Liver (tissue), 9 donors: ENCODE measurements around the gene CNPY3. TPM values are rescaled to one million over a fixed set of nuclear protein-coding genes. Genes with fewer than 3 reads are reported as not detected.

Source experiments
- DNase-seq: peaks from one replicate; pipeline ENCODE4 v3.0.0-alpha.2; 2017; ENCODE audit warnings: low spot score
- H3K27ac ChIP-seq, 2 donors: one replicate each; pipeline ENCODE4 v1.7.0; 2013; ENCODE audit warnings: inconsistent platforms in 2 of 2, low read length in 2 of 2, control low read depth in 1 of 2, low read depth in 1 of 2, mild to moderate bottlenecking in 1 of 2
- H3K27me3 ChIP-seq, 4 donors: one replicate each; pipeline versions ENCODE4 v1.6.1 to v1.7.0; 2013; ENCODE audit warnings: low read length in 3 of 4, inconsistent platforms in 1 of 4, mild to moderate bottlenecking in 1 of 4, moderate library complexity in 1 of 4; ENCODE audit not compliant: control insufficient read depth in 4 of 4, insufficient read depth in 4 of 4
- H3K36me3 ChIP-seq, 4 donors: one replicate each; pipeline versions ENCODE4 v1.6.1 to v1.7.0; 2013; ENCODE audit warnings: low read length in 3 of 4, mild to moderate bottlenecking in 3 of 4, low read depth in 1 of 4, moderate library complexity in 1 of 4; ENCODE audit not compliant: control insufficient read depth in 4 of 4, insufficient read depth in 3 of 4
- H3K4me1 ChIP-seq, 4 donors: one replicate each; pipeline versions ENCODE4 v1.6.1 to v1.7.0; 2013; ENCODE audit warnings: low read length in 3 of 4, mild to moderate bottlenecking in 3 of 4, moderate library complexity in 1 of 4; ENCODE audit not compliant: control insufficient read depth in 4 of 4, insufficient read depth in 4 of 4
- H3K4me3 ChIP-seq, 3 donors: one replicate each; pipeline versions ENCODE4 v1.6.1 to v1.7.0; 2013; ENCODE audit warnings: low read length in 3 of 3, control low read depth in 1 of 3, low read depth in 1 of 3, mild to moderate bottlenecking in 1 of 3
- H3K9ac ChIP-seq, 2 donors: one replicate each; pipeline ENCODE4 v1.7.0; 2013; ENCODE audit warnings: low read length in 2 of 2, mild to moderate bottlenecking in 2 of 2, moderate library complexity in 2 of 2, control low read depth in 1 of 2, low read depth in 1 of 2
- H3K9me3 ChIP-seq, 4 donors: one replicate each; pipeline versions ENCODE4 v1.6.1 to v1.7.0; 2013; ENCODE audit warnings: low read length in 3 of 4; ENCODE audit not compliant: control insufficient read depth in 4 of 4
- EGR1 ChIP-seq, 2 donors: IDR thresholded peaks; 2 replicates each; pipeline ENCODE4 v1.6.1; 2016 to 2018; ENCODE audit warnings: antibody characterized with exemption in 2 of 2, low read depth in 2 of 2
- FOXA1 ChIP-seq: IDR thresholded peaks from 2 replicates; pipeline ENCODE4 v1.6.1; 2016; ENCODE audit warnings: antibody characterized with exemption
- FOXA2 ChIP-seq: IDR thresholded peaks from 2 replicates; pipeline ENCODE4 v1.6.1; 2016; ENCODE audit warnings: antibody characterized with exemption
- GABPA ChIP-seq, 2 donors: IDR thresholded peaks in 1 of 2; conservative IDR thresholded peaks in 1 of 2; 2 replicates each; pipeline ENCODE4 v1.6.1; 2016; ENCODE audit warnings: antibody characterized with exemption in 2 of 2, mild to moderate bottlenecking in 1 of 2, moderate library complexity in 1 of 2
- HNF4A ChIP-seq, 2 donors: conservative IDR thresholded peaks; 2 replicates each; pipeline ENCODE4 v1.6.1; 2016; ENCODE audit warnings: antibody characterized with exemption in 2 of 2, mild to moderate bottlenecking in 2 of 2
- HNF4G ChIP-seq: IDR thresholded peaks from 2 replicates; pipeline ENCODE4 v1.6.1; 2016; ENCODE audit warnings: antibody characterized with exemption
- JUND ChIP-seq, 2 donors: IDR thresholded peaks; 2 replicates each; pipeline ENCODE4 v1.6.1; 2016; ENCODE audit warnings: antibody characterized with exemption in 2 of 2
- NR2F2 ChIP-seq: IDR thresholded peaks from 2 replicates; pipeline ENCODE4 v1.6.1; 2016; ENCODE audit warnings: antibody characterized with exemption
- RAD21 ChIP-seq, 2 donors: IDR thresholded peaks; 2 replicates each; pipeline ENCODE4 v1.6.1; 2016; ENCODE audit warnings: antibody characterized with exemption in 2 of 2, mild to moderate bottlenecking in 2 of 2
- SP1 ChIP-seq: IDR thresholded peaks from 2 replicates; pipeline ENCODE4 v1.6.1; 2018; ENCODE audit warnings: antibody characterized with exemption, mild to moderate bottlenecking
- YY1 ChIP-seq: IDR thresholded peaks from 2 replicates; pipeline ENCODE4 v1.6.1; 2016; ENCODE audit warnings: antibody characterized with exemption, mild to moderate bottlenecking
- WGBS: extraction: QIAGEN DNeasy Blood & Tissue Kit; methylation state at CpG from one replicate; pipeline ENCODE4 v1.1.7; 2013; 5-methylcytosine and 5-hydroxymethylcytosine counted together
- polyA plus RNA-seq, 2 donors: library from polyadenylated mRNA; stranded (reverse) in 1 of 2; unstranded in 1 of 2; fragments of 200-250 nt in 1 of 2; fragments of >200 nt in 1 of 2; fragmentation: Nextera tagmentation in 1 of 2; extraction: Ambion mirVana in 1 of 2; gene quantifications; one replicate each; pipeline versions ENCODE4 v1.2.1 to v1.2.3, GENCODE V29; 2013 to 2015
- total RNA-seq, 2 donors: library from RNA; depleted of rRNA; stranded (reverse); fragments of >200 nt; gene quantifications; one replicate each; pipeline ENCODE4 v1.2.3, GENCODE V29; 2014
- TF ChIP-seq, protein P1 (sequence below): IDR thresholded peaks from 2 replicates; pipeline ENCODE4 v1.6.1; 2016; ENCODE audit warnings: antibody characterized with exemption
- TF ChIP-seq, protein P2 (sequence below): IDR thresholded peaks from 2 replicates; pipeline ENCODE4 v1.6.1; 2016; ENCODE audit warnings: antibody characterized with exemption
- TF ChIP-seq, protein P3 (sequence below): IDR thresholded peaks from 2 replicates; pipeline ENCODE4 v1.6.1; 2016; ENCODE audit warnings: antibody characterized with exemption, mild to moderate bottlenecking
- TF ChIP-seq, protein P4 (sequence below): IDR thresholded peaks from 2 replicates; pipeline ENCODE4 v1.6.1; 2016; ENCODE audit warnings: antibody characterized with exemption
- donor health status: healthy.
- donor health status: healthy.
- donor health status: healthy.
- donor health status: healthy.
- donor health status: healthy.

CNPY3 gene
- total and polyA plus RNA-seq, 4 donors = 17.2 to 41.0 (median 27.2) TPM

DNA sequence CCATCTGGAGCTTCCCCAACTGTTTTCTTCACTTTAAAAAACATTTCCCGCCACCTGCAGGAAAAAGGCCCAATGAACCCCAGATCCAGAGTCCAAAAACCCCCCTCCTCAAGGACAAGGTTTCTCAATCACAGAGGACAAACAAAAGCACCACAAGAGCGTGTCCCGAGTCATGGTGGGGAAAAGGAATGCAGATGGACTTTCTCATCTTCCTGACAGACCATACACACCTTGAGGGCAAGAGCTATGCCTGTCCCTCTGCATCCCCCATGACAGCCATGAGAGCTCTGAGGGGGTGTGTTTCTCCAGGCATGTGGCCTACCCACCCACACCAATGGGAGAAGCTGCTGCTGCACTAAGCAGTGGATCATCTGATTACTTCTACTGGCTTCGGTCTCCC, 40.7 kb downstream of the CNPY3 start:
- Histone ChIP-seq H3K9ac (no peak overlapping the region), H3K4me3 (no peak overlapping the region), H3K36me3 (peaks cover 4 to 25% (median 16%) of the 10 kb centered on the region in 4 donors), H3K27ac (no peak overlapping the region), H3K4me1 (peaks cover 0 to 9% (median 1%) of the 10 kb centered on the region in 4 donors), H3K9me3 (no peaks in the 10 kb centered on the region), H3K27me3 (no peaks in the 10 kb centered on the region)
- WGBS = 71% methylated on average over 4 of the region's 4 CpGs
- no peak for DNase-seq
- TF ChIP-seq YY1 = no peak
- peak; percentile 33 for TF ChIP-seq HNF4G
- TF ChIP-seq FOXA2 = no peak
- peak; percentile 72 to 93 for TF ChIP-seq HNF4A (conservative IDR thresholded peaks at IDR 0.05)

DNA sequence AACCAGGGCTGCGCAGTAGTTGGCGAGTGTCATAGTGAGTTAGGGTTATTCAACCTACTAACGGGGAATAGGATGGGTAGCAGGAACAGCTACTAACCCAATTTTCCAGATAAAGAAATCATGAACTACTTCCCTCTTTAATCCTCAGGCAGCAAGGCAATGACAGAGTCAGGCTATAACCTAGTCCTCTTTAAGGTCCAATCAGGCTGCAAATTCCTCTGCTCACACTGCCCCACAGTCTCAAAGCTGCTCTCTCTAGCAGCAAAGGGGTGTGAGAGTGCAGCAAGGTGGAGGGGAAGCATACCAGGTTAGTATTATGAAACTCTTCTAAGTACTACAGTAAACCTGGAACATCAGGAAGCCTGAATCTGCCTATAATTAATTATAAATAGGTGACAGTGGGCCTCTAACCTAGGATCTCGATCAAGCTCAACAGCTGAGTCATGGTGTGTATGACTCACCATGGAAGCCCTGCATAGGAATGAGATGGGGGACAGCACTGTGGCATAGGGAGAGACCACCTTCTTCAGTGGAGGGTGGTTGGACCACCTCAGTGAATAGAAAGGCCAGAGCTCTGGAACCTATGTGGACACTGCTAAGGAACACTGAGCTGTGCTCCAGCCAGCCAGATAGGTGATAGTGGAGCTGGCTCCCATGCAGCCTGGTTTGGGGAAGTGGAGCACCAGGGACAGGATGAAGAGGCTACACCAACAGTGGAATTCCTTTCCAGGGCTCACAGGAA, 41.8 kb downstream of the CNPY3 start:
- Histone ChIP-seq H3K27me3 (no peaks in the 10 kb centered on the region), H3K9ac (no peak overlapping the region), H3K27ac (no peak overlapping the region), H3K4me3 (no peak overlapping the region), H3K4me1 (peaks cover 0 to 9% (median 1%) of the 10 kb centered on the region in 4 donors), H3K36me3 (peaks cover 4 to 14% (median 11%) of the 10 kb centered on the region in 4 donors), H3K9me3 (no peaks in the 10 kb centered on the region)
- WGBS = 90% methylated on average over 4 of the region's 4 CpGs
- DNase-seq = no peak
- no peak for TF ChIP-seq RAD21 (IDR thresholded peaks at IDR 0.05)
- no peak for TF ChIP-seq HNF4A (conservative IDR thresholded peaks at IDR 0.05)
- TF ChIP-seq, protein P1, sequence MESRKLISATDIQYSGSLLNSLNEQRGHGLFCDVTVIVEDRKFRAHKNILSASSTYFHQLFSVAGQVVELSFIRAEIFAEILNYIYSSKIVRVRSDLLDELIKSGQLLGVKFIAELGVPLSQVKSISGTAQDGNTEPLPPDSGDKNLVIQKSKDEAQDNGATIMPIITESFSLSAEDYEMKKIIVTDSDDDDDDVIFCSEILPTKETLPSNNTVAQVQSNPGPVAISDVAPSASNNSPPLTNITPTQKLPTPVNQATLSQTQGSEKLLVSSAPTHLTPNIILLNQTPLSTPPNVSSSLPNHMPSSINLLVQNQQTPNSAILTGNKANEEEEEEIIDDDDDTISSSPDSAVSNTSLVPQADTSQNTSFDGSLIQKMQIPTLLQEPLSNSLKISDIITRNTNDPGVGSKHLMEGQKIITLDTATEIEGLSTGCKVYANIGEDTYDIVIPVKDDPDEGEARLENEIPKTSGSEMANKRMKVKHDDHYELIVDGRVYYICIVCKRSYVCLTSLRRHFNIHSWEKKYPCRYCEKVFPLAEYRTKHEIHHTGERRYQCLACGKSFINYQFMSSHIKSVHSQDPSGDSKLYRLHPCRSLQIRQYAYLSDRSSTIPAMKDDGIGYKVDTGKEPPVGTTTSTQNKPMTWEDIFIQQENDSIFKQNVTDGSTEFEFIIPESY = no peak
- TF ChIP-seq JUND (IDR thresholded peaks at IDR 0.05) = no peak
- no peak for TF ChIP-seq SP1
- TF ChIP-seq, protein P2, sequence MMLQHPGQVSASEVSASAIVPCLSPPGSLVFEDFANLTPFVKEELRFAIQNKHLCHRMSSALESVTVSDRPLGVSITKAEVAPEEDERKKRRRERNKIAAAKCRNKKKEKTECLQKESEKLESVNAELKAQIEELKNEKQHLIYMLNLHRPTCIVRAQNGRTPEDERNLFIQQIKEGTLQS = no peak
- no peak for TF ChIP-seq FOXA2
- TF ChIP-seq, protein P3, sequence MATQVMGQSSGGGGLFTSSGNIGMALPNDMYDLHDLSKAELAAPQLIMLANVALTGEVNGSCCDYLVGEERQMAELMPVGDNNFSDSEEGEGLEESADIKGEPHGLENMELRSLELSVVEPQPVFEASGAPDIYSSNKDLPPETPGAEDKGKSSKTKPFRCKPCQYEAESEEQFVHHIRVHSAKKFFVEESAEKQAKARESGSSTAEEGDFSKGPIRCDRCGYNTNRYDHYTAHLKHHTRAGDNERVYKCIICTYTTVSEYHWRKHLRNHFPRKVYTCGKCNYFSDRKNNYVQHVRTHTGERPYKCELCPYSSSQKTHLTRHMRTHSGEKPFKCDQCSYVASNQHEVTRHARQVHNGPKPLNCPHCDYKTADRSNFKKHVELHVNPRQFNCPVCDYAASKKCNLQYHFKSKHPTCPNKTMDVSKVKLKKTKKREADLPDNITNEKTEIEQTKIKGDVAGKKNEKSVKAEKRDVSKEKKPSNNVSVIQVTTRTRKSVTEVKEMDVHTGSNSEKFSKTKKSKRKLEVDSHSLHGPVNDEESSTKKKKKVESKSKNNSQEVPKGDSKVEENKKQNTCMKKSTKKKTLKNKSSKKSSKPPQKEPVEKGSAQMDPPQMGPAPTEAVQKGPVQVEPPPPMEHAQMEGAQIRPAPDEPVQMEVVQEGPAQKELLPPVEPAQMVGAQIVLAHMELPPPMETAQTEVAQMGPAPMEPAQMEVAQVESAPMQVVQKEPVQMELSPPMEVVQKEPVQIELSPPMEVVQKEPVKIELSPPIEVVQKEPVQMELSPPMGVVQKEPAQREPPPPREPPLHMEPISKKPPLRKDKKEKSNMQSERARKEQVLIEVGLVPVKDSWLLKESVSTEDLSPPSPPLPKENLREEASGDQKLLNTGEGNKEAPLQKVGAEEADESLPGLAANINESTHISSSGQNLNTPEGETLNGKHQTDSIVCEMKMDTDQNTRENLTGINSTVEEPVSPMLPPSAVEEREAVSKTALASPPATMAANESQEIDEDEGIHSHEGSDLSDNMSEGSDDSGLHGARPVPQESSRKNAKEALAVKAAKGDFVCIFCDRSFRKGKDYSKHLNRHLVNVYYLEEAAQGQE = no peak
- TF ChIP-seq EGR1 (IDR thresholded peaks at IDR 0.05; ENCODE audit: low read depth in 2 of 2) = no peak
- TF ChIP-seq, protein P4, sequence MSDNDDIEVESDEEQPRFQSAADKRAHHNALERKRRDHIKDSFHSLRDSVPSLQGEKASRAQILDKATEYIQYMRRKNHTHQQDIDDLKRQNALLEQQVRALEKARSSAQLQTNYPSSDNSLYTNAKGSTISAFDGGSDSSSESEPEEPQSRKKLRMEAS = no peak
- no peak for TF ChIP-seq YY1
- TF ChIP-seq NR2F2 = no peak
- TF ChIP-seq FOXA1 = no peak
- no peak for TF ChIP-seq GABPA (IDR thresholded peaks at IDR 0.05 in 1 of 2, conservative IDR thresholded peaks at IDR 0.05 in 1 of 2)
